K562 (cell line): ENCODE measurements around the gene RARG. TPM values are rescaled to one million over a fixed set of nuclear protein-coding genes. Genes with fewer than 3 reads are reported as not detected.
A peak's percentile ranks its signal among the peaks of the same experiment; 100 is the strongest.

ENCODE experiments used
- DMBX1 ChIP-seq: fragments of 250-450 bp; sonication (Bioruptor Pico); IDR thresholded peaks from 2 replicates; pipeline ENCODE4 v1.8.0; 2022; ENCODE audit warnings: inconsistent platforms, mild to moderate bottlenecking, moderate library complexity, borderline replicate concordance
- FOXK1 ChIP-seq: sonication (generic); formaldehyde crosslinking; IDR thresholded peaks from 2 replicates; pipeline ENCODE4 v1.8.0; 2022; ENCODE audit warnings: missing genetic modification reagents, mild to moderate bottlenecking, borderline replicate concordance
- HNRNPL ChIP-seq: fragments of 200-400 bp; formaldehyde crosslinking; IDR thresholded peaks from 2 replicates; pipeline ENCODE4 v1.6.1; 2017; ENCODE audit warnings: low read depth, mild to moderate bottlenecking, low read length
- MXI1 ChIP-seq: IDR thresholded peaks from 2 replicates; pipeline ENCODE4 v1.6.1; 2011; ENCODE audit warnings: low read depth, mild to moderate bottlenecking, improper control_type of control experiment, low read length
- POLR2A ChIP-seq: fragments of 450-650 bp; conservative IDR thresholded peaks from 2 replicates; pipeline ENCODE4 v1.6.1; 2016
- RBM22 ChIP-seq: fragments of 200-400 bp; formaldehyde crosslinking; IDR thresholded peaks from 2 replicates; pipeline ENCODE4 v1.6.1; 2018; ENCODE audit warnings: low read length, low read depth; ENCODE audit not compliant: poor library complexity, severe bottlenecking
- SIRT6 ChIP-seq: IDR thresholded peaks from one replicate; pipeline ENCODE4 v1.6.1; 2012; ENCODE audit warnings: low read depth, mild to moderate bottlenecking, control low read depth, inconsistent platforms, low read length, moderate library complexity
- TAF7 ChIP-seq: fragments of 450-650 bp; IDR thresholded peaks from 2 replicates; pipeline ENCODE4 v1.6.1; 2016; ENCODE audit warnings: missing genetic modification characterization, missing compliant biosample characterization
- TCF3 ChIP-seq: sonication (generic); formaldehyde crosslinking; IDR thresholded peaks from 2 replicates; pipeline ENCODE4 v1.4.0; 2020; ENCODE audit warnings: mild to moderate bottlenecking, missing genetic modification reagents
- TRIM25 ChIP-seq: fragments of 450-650 bp; IDR thresholded peaks from 2 replicates; pipeline ENCODE4 v1.7.0; 2016; ENCODE audit warnings: borderline replicate concordance
- XRCC3 ChIP-seq: fragments of 450-650 bp; IDR thresholded peaks from 2 replicates; pipeline ENCODE4 v1.6.1; 2017; ENCODE audit warnings: mild to moderate bottlenecking, moderate library complexity
- ZNF133 ChIP-seq: fragments of 250-450 bp; sonication (Bioruptor Pico); IDR thresholded peaks from 2 replicates; pipeline ENCODE4 v1.4.0; 2020; ENCODE audit warnings: mild to moderate bottlenecking
- ZNF584 ChIP-seq: fragments of 200-800 bp; sonication (Bioruptor generic); IDR thresholded peaks from 2 replicates; pipeline ENCODE4 v1.6.1; 2016; ENCODE audit warnings: low read depth, mild to moderate bottlenecking, missing genetic modification characterization, missing compliant biosample characterization
- ZNF778 ChIP-seq: fragments of 450-650 bp; formaldehyde crosslinking; IDR thresholded peaks from 2 replicates; pipeline ENCODE4 v1.4.0; 2020; ENCODE audit warnings: mild to moderate bottlenecking, moderate library complexity
- polyA plus RNA-seq, 8 experiments: library from polyadenylated mRNA; depleted of rRNA in 4 of 8; stranded (reverse) in 5 of 8; unstranded in 3 of 8; fragments of >200 nt; fragmentation: Nextera tagmentation in 2 of 8; fragmentation: Illumina TruSeq in 1 of 8; extraction: Ambion mirVana in 2 of 8; extraction: Trizol in 1 of 8; gene quantifications; 2 replicates each; pipeline versions ENCODE4 v1.2.1 to v1.2.3, GENCODE V29; 2011 to 2014; ENCODE audit warnings: inconsistent platforms in 1 of 8, missing spikeins in 1 of 8
- total RNA-seq, 7 experiments: library from RNA; depleted of rRNA in 6 of 7; stranded (reverse); fragments of >200 nt in 6 of 7; fragmentation: Illumina TruSeq in 2 of 7; extraction: Trizol in 2 of 7; gene quantifications; 2 replicates each; pipeline versions ENCODE4 v1.2.1 to v1.2.3, GENCODE V29; 2011 to 2021; ENCODE audit warnings: low replicate concordance in 1 of 7
- TF ChIP-seq, protein P1 (sequence below): fragments of 250-450 bp; sonication (Bioruptor Pico); IDR thresholded peaks from 2 replicates; pipeline ENCODE4 v1.8.0; 2021; ENCODE audit warnings: moderate library complexity, mild to moderate bottlenecking, inconsistent platforms
- TF ChIP-seq, protein P2 (sequence below): IDR thresholded peaks from 2 replicates; pipeline ENCODE4 v1.6.1; 2011; ENCODE audit warnings: borderline replicate concordance, low read depth, mild to moderate bottlenecking, moderate library complexity, low read length; ENCODE audit not compliant: insufficient read depth, poor library complexity, severe bottlenecking
- TF ChIP-seq, protein P3 (sequence below): IDR thresholded peaks from 3 replicates; pipeline ENCODE4 v1.6.1; 2011; ENCODE audit warnings: borderline replicate concordance, mild to moderate bottlenecking, moderate library complexity; ENCODE audit not compliant: insufficient read length; ENCODE audit errors: extremely low read depth
- TF ChIP-seq, protein P4 (sequence below): fragments of 450-650 bp; conservative IDR thresholded peaks from 2 replicates; pipeline ENCODE4 v1.6.1; 2016; ENCODE audit warnings: missing genetic modification characterization, low read depth, mild to moderate bottlenecking, missing compliant biosample characterization, moderate library complexity

The RARG gene
- total and polyA plus RNA-seq, 9 of the 15 experiments (the other 6 are each of a cell fraction or from before 2014, with no cell fraction given): 0.18 to 7.6 (median 3.8) TPM

DNA sequence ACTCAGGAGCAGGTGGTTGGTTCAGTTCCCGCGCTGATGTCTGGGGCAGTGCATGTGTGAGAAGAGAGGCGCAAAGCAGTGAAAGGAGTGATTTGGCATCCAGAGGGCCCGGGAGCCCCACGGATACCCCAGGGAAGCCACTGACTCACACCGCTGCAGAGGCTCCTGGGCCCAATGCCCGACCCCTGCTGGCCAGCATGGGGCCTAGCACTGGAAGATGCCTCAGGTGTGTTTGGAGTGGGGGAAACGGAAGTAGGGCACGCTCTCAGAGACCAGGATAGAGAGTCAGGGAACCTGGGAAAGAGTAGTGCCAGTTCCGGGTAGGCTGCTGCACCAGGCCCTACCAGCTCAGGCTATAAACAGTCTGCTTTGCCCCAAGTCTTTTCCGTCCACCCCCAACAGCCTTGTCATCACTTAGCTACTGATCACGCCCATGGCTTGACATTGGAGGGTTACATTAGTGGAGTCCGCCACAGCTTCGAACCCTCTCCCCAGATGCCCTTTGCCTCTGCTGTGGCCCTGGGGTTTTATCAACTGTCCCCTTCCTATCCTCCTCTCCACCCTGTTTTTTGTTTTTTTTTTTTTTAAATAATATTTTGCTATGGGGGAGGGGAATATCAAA lies 41.8 kb downstream of the RARG start (continued):
- TF ChIP-seq, protein P1, sequence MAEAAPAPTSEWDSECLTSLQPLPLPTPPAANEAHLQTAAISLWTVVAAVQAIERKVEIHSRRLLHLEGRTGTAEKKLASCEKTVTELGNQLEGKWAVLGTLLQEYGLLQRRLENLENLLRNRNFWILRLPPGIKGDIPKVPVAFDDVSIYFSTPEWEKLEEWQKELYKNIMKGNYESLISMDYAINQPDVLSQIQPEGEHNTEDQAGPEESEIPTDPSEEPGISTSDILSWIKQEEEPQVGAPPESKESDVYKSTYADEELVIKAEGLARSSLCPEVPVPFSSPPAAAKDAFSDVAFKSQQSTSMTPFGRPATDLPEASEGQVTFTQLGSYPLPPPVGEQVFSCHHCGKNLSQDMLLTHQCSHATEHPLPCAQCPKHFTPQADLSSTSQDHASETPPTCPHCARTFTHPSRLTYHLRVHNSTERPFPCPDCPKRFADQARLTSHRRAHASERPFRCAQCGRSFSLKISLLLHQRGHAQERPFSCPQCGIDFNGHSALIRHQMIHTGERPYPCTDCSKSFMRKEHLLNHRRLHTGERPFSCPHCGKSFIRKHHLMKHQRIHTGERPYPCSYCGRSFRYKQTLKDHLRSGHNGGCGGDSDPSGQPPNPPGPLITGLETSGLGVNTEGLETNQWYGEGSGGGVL (CRISPR knock-in tag): no peak
- TF ChIP-seq TAF7 (tag) (no peak), XRCC3 (no peak), SIRT6 (no peak), RBM22 (no peak), FOXK1 (CRISPR knock-in tag) (no peak), TRIM25 (no peak), ZNF584 (CRISPR knock-in tag) (no peak), ZNF778 (CRISPR knock-in tag) (no peak), ZNF133 (CRISPR knock-in tag) (no peak), TCF3 (CRISPR knock-in tag) (no peak), POLR2A (peak; percentile 30; the same call in 1 of the 2 replicates), HNRNPL (no peak), MXI1 (no peak), DMBX1 (CRISPR knock-in tag) (no peak)
- TF ChIP-seq, protein P2, sequence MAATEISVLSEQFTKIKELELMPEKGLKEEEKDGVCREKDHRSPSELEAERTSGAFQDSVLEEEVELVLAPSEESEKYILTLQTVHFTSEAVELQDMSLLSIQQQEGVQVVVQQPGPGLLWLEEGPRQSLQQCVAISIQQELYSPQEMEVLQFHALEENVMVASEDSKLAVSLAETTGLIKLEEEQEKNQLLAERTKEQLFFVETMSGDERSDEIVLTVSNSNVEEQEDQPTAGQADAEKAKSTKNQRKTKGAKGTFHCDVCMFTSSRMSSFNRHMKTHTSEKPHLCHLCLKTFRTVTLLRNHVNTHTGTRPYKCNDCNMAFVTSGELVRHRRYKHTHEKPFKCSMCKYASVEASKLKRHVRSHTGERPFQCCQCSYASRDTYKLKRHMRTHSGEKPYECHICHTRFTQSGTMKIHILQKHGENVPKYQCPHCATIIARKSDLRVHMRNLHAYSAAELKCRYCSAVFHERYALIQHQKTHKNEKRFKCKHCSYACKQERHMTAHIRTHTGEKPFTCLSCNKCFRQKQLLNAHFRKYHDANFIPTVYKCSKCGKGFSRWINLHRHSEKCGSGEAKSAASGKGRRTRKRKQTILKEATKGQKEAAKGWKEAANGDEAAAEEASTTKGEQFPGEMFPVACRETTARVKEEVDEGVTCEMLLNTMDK: peak; percentile 51
- TF ChIP-seq, protein P3, sequence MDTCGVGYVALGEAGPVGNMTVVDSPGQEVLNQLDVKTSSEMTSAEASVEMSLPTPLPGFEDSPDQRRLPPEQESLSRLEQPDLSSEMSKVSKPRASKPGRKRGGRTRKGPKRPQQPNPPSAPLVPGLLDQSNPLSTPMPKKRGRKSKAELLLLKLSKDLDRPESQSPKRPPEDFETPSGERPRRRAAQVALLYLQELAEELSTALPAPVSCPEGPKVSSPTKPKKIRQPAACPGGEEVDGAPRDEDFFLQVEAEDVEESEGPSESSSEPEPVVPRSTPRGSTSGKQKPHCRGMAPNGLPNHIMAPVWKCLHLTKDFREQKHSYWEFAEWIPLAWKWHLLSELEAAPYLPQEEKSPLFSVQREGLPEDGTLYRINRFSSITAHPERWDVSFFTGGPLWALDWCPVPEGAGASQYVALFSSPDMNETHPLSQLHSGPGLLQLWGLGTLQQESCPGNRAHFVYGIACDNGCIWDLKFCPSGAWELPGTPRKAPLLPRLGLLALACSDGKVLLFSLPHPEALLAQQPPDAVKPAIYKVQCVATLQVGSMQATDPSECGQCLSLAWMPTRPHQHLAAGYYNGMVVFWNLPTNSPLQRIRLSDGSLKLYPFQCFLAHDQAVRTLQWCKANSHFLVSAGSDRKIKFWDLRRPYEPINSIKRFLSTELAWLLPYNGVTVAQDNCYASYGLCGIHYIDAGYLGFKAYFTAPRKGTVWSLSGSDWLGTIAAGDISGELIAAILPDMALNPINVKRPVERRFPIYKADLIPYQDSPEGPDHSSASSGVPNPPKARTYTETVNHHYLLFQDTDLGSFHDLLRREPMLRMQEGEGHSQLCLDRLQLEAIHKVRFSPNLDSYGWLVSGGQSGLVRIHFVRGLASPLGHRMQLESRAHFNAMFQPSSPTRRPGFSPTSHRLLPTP: no peak
- TF ChIP-seq, protein P4, sequence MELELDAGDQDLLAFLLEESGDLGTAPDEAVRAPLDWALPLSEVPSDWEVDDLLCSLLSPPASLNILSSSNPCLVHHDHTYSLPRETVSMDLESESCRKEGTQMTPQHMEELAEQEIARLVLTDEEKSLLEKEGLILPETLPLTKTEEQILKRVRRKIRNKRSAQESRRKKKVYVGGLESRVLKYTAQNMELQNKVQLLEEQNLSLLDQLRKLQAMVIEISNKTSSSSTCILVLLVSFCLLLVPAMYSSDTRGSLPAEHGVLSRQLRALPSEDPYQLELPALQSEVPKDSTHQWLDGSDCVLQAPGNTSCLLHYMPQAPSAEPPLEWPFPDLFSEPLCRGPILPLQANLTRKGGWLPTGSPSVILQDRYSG (tag): no peak
